Measurements from ENCODE around the gene GRK7. TPM values are rescaled to one million over a fixed set of nuclear protein-coding genes. Genes with fewer than 3 reads are reported as not detected.

GRK7 gene
- total RNA-seq, 1 experiment from 2014 or later = not detected

GRCh38 chr3:141726483-141726882 is 36.7 kb upstream of the GRK7 start:
- Histone ChIP-seq H3K9me2 (ENCODE audit: insufficient read depth) (no peaks in the 10 kb centered on the region), H3K9me3 (ENCODE audit: control insufficient read depth in 1 of 2, insufficient read depth in 1 of 2, low read depth in 1 of 2, low read length in 2 of 2) (no peaks in the 10 kb centered on the region), H2AFZ (ENCODE audit: low read depth, low read length, poor library complexity, severe bottlenecking) (no peak overlapping the region), H3K9ac (ENCODE audit: low read length) (no peak overlapping the region), H3K27ac (ENCODE audit: low read depth, low read length) (no peak overlapping the region), H3K36me3 (ENCODE audit: control insufficient read depth in 1 of 2, insufficient read depth in 2 of 2, low read length in 2 of 2) (no peaks in the 10 kb centered on the region), H3K4me1 (ENCODE audit: control insufficient read depth in 1 of 2, insufficient read depth in 2 of 2, low read length in 2 of 2) (no peaks in the 10 kb centered on the region), H4K20me1 (ENCODE audit: insufficient read depth) (no peaks in the 10 kb centered on the region), H3K79me2 (ENCODE audit: insufficient read depth, low read length) (no peaks in the 10 kb centered on the region), H3K27me3 (ENCODE audit: insufficient read depth, low read length) (no peaks in the 10 kb centered on the region), H3K4me2 (ENCODE audit: low read length) (no peak overlapping the region), H3K4me3 (replicated peaks in 1 of 2; ENCODE audit: low read depth in 1 of 2, low read length in 2 of 2) (no peak overlapping the region)
- TF ChIP-seq CTCF (IDR thresholded peaks at IDR 0.05 in 2 of 3, conservative IDR thresholded peaks at IDR 0.05 in 1 of 3; ENCODE audit: borderline replicate concordance in 1 of 3, insufficient read depth in 1 of 3, low read depth in 2 of 3, low read length in 2 of 3) (no peak), ZFX (IDR thresholded peaks at IDR 0.05) (no peak), JUND (IDR thresholded peaks at IDR 0.05) (no peak), EZH2 (IDR thresholded peaks at IDR 0.05) (no peak), ZNF274 (IDR thresholded peaks at IDR 0.05; ENCODE audit: low read depth, low read length) (no peak), POLR2A (IDR thresholded peaks at IDR 0.05; ENCODE audit: borderline replicate concordance, extremely low read depth, insufficient read depth, insufficient read length) (no peak), SRF (IDR thresholded peaks at IDR 0.05; ENCODE audit: low read depth) (no peak), SIN3A (IDR thresholded peaks at IDR 0.05; ENCODE audit: low read depth) (no peak), EZH2phosphoT487 (IDR thresholded peaks at IDR 0.05; ENCODE audit: borderline replicate concordance) (no peak), FOSL1 (IDR thresholded peaks at IDR 0.05; ENCODE audit: low read depth) (no peak), SP1 (IDR thresholded peaks at IDR 0.05; ENCODE audit: low read depth) (no peak), YY1 (IDR thresholded peaks at IDR 0.05; ENCODE audit: extremely low read depth, insufficient replicate concordance, low read depth, low read length) (no peak)
- ChIA-PET RAD21 (ENCODE audit: low non-redundant PET in 1 of 2, low total read pairs in 2 of 2, uncharacterized antibody in 2 of 2, unreplicated experiment in 2 of 2) (no interaction called here), POLR2A (no interaction called here), CTCF (no interaction called here)
- DNase-seq (ENCODE audit: low read depth, low spot score) (no peak), ATAC-seq (no peak)
- no TSS peak for BruUV-seq (replicated peaks)
- intact Hi-C loops (cut with micrococcal nuclease) = no loop called here
